ENCODE measurements around the gene OR6X1. TPM values are rescaled to one million over a fixed set of nuclear protein-coding genes. Genes with fewer than 3 reads are reported as not detected.

OR6X1 gene, protein sequence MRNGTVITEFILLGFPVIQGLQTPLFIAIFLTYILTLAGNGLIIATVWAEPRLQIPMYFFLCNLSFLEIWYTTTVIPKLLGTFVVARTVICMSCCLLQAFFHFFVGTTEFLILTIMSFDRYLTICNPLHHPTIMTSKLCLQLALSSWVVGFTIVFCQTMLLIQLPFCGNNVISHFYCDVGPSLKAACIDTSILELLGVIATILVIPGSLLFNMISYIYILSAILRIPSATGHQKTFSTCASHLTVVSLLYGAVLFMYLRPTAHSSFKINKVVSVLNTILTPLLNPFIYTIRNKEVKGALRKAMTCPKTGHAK
- not detected for total RNA-seq

DNA sequence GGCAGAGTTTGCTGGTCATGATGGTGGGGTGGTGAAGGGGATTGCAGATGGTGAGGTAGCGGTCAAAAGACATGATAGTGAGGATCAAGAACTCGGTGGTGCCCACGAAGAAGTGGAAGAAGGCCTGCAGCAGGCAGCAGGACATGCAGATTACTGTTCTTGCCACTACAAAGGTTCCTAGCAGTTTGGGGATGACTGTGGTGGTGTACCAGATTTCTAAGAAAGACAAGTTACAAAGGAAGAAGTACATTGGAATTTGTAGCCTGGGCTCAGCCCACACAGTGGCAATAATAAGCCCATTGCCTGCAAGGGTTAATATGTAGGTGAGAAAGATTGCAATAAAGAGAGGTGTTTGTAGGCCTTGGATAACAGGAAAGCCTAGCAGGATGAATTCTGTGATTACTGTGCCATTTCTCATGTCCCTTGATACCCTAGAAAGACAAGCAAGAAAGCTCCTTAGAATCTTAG lies at the start of gene OR6X1:
Gene OR6X1, minus strand, starts transcription at position 418 of the 468 bp plus-strand sequence. Its CDS starts 0 bp downstream, at position 418.

DNA sequence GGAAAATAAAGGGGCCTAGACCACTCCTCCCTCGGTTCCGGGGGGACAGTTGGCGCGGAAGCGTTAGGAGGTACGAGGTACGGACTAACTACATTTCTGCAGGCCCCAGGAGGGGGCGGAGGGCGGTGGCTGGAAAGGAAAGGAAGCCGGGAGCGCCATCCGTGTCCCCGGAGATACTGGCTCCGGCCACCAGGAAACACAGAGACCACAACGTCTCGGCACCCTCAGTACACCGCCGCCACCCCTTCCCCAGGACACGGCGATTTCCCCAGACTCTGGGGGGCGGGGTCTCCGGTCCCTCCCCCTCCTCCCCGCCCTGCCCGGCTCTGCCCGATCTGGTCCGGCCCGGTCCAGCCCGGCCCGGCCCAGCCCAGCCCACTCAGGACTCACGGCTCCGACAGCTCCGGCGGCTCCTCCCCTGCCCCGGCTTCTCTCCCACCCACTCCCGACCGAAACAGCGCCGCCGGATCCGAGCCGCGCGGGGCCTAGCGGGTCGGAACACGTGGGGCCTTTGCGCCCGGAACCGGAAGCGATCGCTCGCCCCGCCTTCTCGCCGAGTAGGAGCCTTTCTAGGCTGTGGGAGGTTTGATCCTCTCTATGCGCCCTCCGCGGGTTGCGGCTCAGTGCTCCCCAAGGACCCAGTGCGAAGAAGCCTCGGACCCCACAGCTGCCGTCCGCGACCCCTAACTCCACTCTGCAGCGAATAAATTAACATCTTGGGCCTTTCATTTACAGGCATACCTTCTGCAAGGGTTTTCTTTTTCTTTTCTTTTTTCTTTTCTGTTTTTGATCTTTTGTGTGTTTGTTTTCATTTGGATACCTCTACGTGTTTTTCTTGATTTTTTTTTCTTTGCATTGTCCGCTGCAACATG lies 12.9 kb downstream of the OR6X1 start, which contains the start of gene ZNF202:
Gene ZNF202, minus strand, starts transcription at position 502 of the 872 bp plus-strand sequence. CDS start 10,772 bp downstream, outside the sequence.

Small RNA genes lying within 50 kb of the gene (small RNA-seq; reads per million reads assigned to genes)
- not detected for gene RNU1-21P (ENCODE audit: low replicate concordance)

Other genes with a start within 250 kb of the OR6X1 start
- gene SCN3B, start 99.9 kb downstream of the OR6X1 start, total RNA-seq: 95.2 TPM
- 24.7 TPM for gene ZNF202, start 12.9 kb downstream of the OR6X1 start, total RNA-seq
- gene OR6M1, start 51.8 kb upstream of the OR6X1 start, total RNA-seq: not detected
- not detected for gene TMEM225, start 131.2 kb upstream of the OR6X1 start, total RNA-seq
- not detected for gene OR8D4, start 147.6 kb upstream of the OR6X1 start, total RNA-seq
- not detected for gene OR4D5, start 185.1 kb upstream of the OR6X1 start, total RNA-seq
- not detected for gene OR6T1, start 189.3 kb upstream of the OR6X1 start, total RNA-seq
- not detected for gene OR10S1, start 223.3 kb upstream of the OR6X1 start, total RNA-seq
- not detected for gene OR10G6, start 240.6 kb upstream of the OR6X1 start, total RNA-seq